ENCODE results near the gene CSNK1E.

Gene CSNK1E

GRCh38 chr22:38273135-38273826, 44.0 kb downstream of the CSNK1E start:
- DNase-seq (ENCODE audit: low spot score): no peak

- peak; percentile 81 for DNase-seq (ENCODE audit: low spot score)
Observed at GRCh38 chr22:38272373-38273134, 44.7 kb downstream of the CSNK1E start, which contains the start of gene TMEM184B. Gene TMEM184B, minus strand, starts transcription at chr22:38273010. Its CDS starts 25,049 bp downstream, at chr22:38247961.

- DNase-seq (ENCODE audit: low spot score): peak; percentile 13
Observed at GRCh38 chr22:38271927-38272372, 45.3 kb downstream of the CSNK1E start.

GRCh38 chr22:38271101-38271500, 46.1 kb downstream of the CSNK1E start:
- no peak for DNase-seq (ENCODE audit: low spot score)

- DNase-seq (ENCODE audit: low spot score): no peak
Observed at GRCh38 chr22:38270091-38270992, 46.9 kb downstream of the CSNK1E start.

- no peak for DNase-seq (ENCODE audit: low spot score)
Observed at GRCh38 chr22:38269466-38269865, 47.8 kb downstream of the CSNK1E start.

GRCh38 chr22:38267086-38267485, 50.1 kb downstream of the CSNK1E start:
- no peak for DNase-seq (ENCODE audit: low spot score)

GRCh38 chr22:38266120-38266519, 51.1 kb downstream of the CSNK1E start:
- no peak for DNase-seq (ENCODE audit: low spot score)

- no peak for DNase-seq (ENCODE audit: low spot score)
Observed at GRCh38 chr22:38264322-38264843, 52.9 kb downstream of the CSNK1E start.

GRCh38 chr22:38262051-38262795, 55.0 kb downstream of the CSNK1E start:
- no peak for DNase-seq (ENCODE audit: low spot score)

- DNase-seq (ENCODE audit: low spot score): no peak
Observed at GRCh38 chr22:38260761-38261681, 56.2 kb downstream of the CSNK1E start.

GRCh38 chr22:38259370-38259769, 57.9 kb downstream of the CSNK1E start:
- no peak for DNase-seq (ENCODE audit: low spot score)

- DNase-seq (ENCODE audit: low spot score): no peak
Observed at GRCh38 chr22:38258895-38259294, 58.3 kb downstream of the CSNK1E start.

GRCh38 chr22:38257650-38258250, 59.5 kb downstream of the CSNK1E start:
- no peak for DNase-seq (ENCODE audit: low spot score)

- no peak for DNase-seq (ENCODE audit: low spot score)
Observed at GRCh38 chr22:38257181-38257580, 60.1 kb downstream of the CSNK1E start.

GRCh38 chr22:38255697-38256096, 61.5 kb downstream of the CSNK1E start:
- no peak for DNase-seq (ENCODE audit: low spot score)

- no peak for DNase-seq (ENCODE audit: low spot score)
Observed at GRCh38 chr22:38251341-38251692, 65.9 kb downstream of the CSNK1E start.

- no peak for DNase-seq (ENCODE audit: low spot score)
Observed at GRCh38 chr22:38250643-38251340, 66.4 kb downstream of the CSNK1E start.

All from LoVo (cell line).